SK-N-SH treated with all-trans-retinoic acid at 6 μM for 48 hours (cell line): ENCODE data around the gene EYA4.

Experiments used
- TCF4 ChIP-seq: fragments of 250-450 bp; sonication (Bioruptor Pico); IDR thresholded peaks from 2 replicates; pipeline ENCODE4 v1.8.0; 2021; ENCODE audit warnings: mild to moderate bottlenecking, moderate library complexity, borderline replicate concordance
- TSHZ2 ChIP-seq: fragments of 250-450 bp; sonication (Bioruptor Pico); IDR thresholded peaks from 2 replicates; pipeline ENCODE4 v1.5.0; 2020; ENCODE audit warnings: mild to moderate bottlenecking, moderate library complexity
- ZFP30 ChIP-seq: fragments of 450-650 bp; formaldehyde crosslinking; IDR thresholded peaks from 2 replicates; pipeline ENCODE4 v1.5.0; 2022; ENCODE audit warnings: mild to moderate bottlenecking, moderate library complexity
- TF ChIP-seq, protein P1 (sequence below): fragments of 250-450 bp; sonication (Bioruptor Pico); IDR thresholded peaks from 2 replicates; pipeline ENCODE4 v1.8.0; 2020; ENCODE audit warnings: mild to moderate bottlenecking, moderate library complexity, borderline replicate concordance
- TF ChIP-seq, protein P2 (sequence below): fragments of 250-450 bp; sonication (Bioruptor Pico); IDR thresholded peaks from 2 replicates; pipeline ENCODE4 v1.8.0; 2021; ENCODE audit warnings: low read depth, mild to moderate bottlenecking, moderate library complexity, borderline replicate concordance

GRCh38 chr6:133548423-133549159, 307.4 kb downstream of the EYA4 start:
- TF ChIP-seq, protein P1, sequence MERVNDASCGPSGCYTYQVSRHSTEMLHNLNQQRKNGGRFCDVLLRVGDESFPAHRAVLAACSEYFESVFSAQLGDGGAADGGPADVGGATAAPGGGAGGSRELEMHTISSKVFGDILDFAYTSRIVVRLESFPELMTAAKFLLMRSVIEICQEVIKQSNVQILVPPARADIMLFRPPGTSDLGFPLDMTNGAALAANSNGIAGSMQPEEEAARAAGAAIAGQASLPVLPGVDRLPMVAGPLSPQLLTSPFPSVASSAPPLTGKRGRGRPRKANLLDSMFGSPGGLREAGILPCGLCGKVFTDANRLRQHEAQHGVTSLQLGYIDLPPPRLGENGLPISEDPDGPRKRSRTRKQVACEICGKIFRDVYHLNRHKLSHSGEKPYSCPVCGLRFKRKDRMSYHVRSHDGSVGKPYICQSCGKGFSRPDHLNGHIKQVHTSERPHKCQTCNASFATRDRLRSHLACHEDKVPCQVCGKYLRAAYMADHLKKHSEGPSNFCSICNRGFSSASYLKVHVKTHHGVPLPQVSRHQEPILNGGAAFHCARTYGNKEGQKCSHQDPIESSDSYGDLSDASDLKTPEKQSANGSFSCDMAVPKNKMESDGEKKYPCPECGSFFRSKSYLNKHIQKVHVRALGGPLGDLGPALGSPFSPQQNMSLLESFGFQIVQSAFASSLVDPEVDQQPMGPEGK (CRISPR knock-in tag): no peak
- TF ChIP-seq, protein P2, sequence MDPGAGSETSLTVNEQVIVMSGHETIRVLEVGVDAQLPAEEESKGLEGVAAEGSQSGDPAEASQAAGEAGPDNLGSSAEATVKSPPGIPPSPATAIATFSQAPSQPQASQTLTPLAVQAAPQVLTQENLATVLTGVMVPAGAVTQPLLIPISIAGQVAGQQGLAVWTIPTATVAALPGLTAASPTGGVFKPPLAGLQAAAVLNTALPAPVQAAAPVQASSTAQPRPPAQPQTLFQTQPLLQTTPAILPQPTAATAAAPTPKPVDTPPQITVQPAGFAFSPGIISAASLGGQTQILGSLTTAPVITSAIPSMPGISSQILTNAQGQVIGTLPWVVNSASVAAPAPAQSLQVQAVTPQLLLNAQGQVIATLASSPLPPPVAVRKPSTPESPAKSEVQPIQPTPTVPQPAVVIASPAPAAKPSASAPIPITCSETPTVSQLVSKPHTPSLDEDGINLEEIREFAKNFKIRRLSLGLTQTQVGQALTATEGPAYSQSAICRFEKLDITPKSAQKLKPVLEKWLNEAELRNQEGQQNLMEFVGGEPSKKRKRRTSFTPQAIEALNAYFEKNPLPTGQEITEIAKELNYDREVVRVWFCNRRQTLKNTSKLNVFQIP (CRISPR knock-in tag): no peak
- TF ChIP-seq ZFP30 (CRISPR knock-in tag) (no peak), TSHZ2 (CRISPR knock-in tag) (no peak), TCF4 (no peak)
